Measurements from ENCODE around the gene MRAP. TPM values are rescaled to one million over a fixed set of nuclear protein-coding genes. Genes with fewer than 3 reads are reported as not detected.

MRAP gene
- total RNA-seq, 1 donor from 2014 or later: 0.46 TPM

GRCh38 chr21:32300117-32300681 lies 1.5 kb downstream of the MRAP start:
- no peaks in the 10 kb centered on the region for H3K27me3 ChIP-seq
- intact Hi-C loops (cut with DNase I): no loop called here
- H3K27ac ChIP-seq: no peak overlapping the region
- no peaks in the 10 kb centered on the region for H3K9me3 ChIP-seq
- TF ChIP-seq CTCF (IDR thresholded peaks at IDR 0.05): no peak
- no peak overlapping the region for H3K4me3 ChIP-seq
- ATAC-seq: no peak
- H3K36me3 ChIP-seq: no peaks in the 10 kb centered on the region
- DNase-seq: no peak
- H3K4me1 ChIP-seq: no peaks in the 10 kb centered on the region

GRCh38 chr21:32301596-32301995 lies 2.9 kb downstream of the MRAP start:
- H3K4me3 ChIP-seq: no peak overlapping the region
- no peaks in the 10 kb centered on the region for H3K36me3 ChIP-seq
- no peak for TF ChIP-seq CTCF (IDR thresholded peaks at IDR 0.05)
- H3K27me3 ChIP-seq: no peaks in the 10 kb centered on the region
- ATAC-seq (no peak), DNase-seq (no peak)
- H3K27ac ChIP-seq: no peak overlapping the region
- H3K4me1 ChIP-seq: no peaks in the 10 kb centered on the region
- H3K9me3 ChIP-seq: no peaks in the 10 kb centered on the region
- intact Hi-C loops (cut with DNase I): no loop called here

- H3K4me1 ChIP-seq: no peaks in the 10 kb centered on the region
- no peaks in the 10 kb centered on the region for H3K9me3 ChIP-seq
- H3K4me3 ChIP-seq: no peak overlapping the region
- ATAC-seq (no peak), DNase-seq (no peak)
- H3K27me3 ChIP-seq: no peaks in the 10 kb centered on the region
- no peak overlapping the region for H3K27ac ChIP-seq
- TF ChIP-seq CTCF (IDR thresholded peaks at IDR 0.05): no peak
- no peaks in the 10 kb centered on the region for H3K36me3 ChIP-seq
- intact Hi-C loops (cut with DNase I): no loop called here
Measured at GRCh38 chr21:32302560-32302959, 3.9 kb downstream of the MRAP start.

GRCh38 chr21:32303385-32303784 lies 4.7 kb downstream of the MRAP start:
- ATAC-seq: no peak
- intact Hi-C loops (cut with DNase I): no loop called here
- TF ChIP-seq CTCF (IDR thresholded peaks at IDR 0.05): no peak
- no peak overlapping the region for H3K27ac ChIP-seq
- no peaks in the 10 kb centered on the region for H3K4me1 ChIP-seq
- DNase-seq: no peak
- H3K36me3 ChIP-seq: no peaks in the 10 kb centered on the region
- H3K4me3 ChIP-seq: no peak overlapping the region
- no peaks in the 10 kb centered on the region for H3K27me3 ChIP-seq
- no peaks in the 10 kb centered on the region for H3K9me3 ChIP-seq

GRCh38 chr21:32304998-32305397 lies 6.3 kb downstream of the MRAP start:
- H3K4me1 ChIP-seq: no peaks in the 10 kb centered on the region
- TF ChIP-seq CTCF (IDR thresholded peaks at IDR 0.05): no peak
- ATAC-seq: no peak
- no peak for DNase-seq
- no peaks in the 10 kb centered on the region for H3K36me3 ChIP-seq
- H3K9me3 ChIP-seq: no peaks in the 10 kb centered on the region
- H3K4me3 ChIP-seq: no peak overlapping the region
- intact Hi-C loops (cut with DNase I): no loop called here
- no peak overlapping the region for H3K27ac ChIP-seq
- H3K27me3 ChIP-seq: no peaks in the 10 kb centered on the region
